Panc1 (cell line): Measurements from ENCODE around the gene C9orf72. TPM values are rescaled to one million over a fixed set of nuclear protein-coding genes. Genes with fewer than 3 reads are reported as not detected.

Experiments used
- ATAC-seq: fragments of 200-7000 bp; cut with Tn5 transposase; 2 replicates; pipeline ENCODE4 v1.9.1; 2020; ENCODE audit warnings: mild to moderate bottlenecking, moderate library complexity
- BruUV-seq: library from RNA; stranded (reverse); fragments of 400-500 nt; replicated peaks from 2 replicates; lab custom pipeline; 2021; lab: Mats Ljungman, UMichigan
- CTCF ChIA-PET: fragments of 300-600 bp; sonication (Branson Sonifier 250); formaldehyde crosslinking; loops from one replicate; lab custom pipeline; 2022; ENCODE audit warnings: antibody characterized with exemption; lab: Charles Lee
- POLR2A ChIA-PET: fragments of 300-600 bp; sonication (Branson Sonifier 250); formaldehyde crosslinking; loops from one replicate; lab custom pipeline; 2022; ENCODE audit warnings: antibody characterized with exemption; lab: Charles Lee
- DNase-seq: peaks from one replicate; pipeline ENCODE4 v3.0.0-alpha.2; 2010; ENCODE audit warnings: low read depth, low spot score
- H3K27ac ChIP-seq: 2 replicates; pipeline ENCODE4 v1.5.1; 2011; ENCODE audit warnings: mild to moderate bottlenecking, low read length, inconsistent platforms
- H3K27me3 ChIP-seq: fragments of 200-500 bp; sonication (Bioruptor generic); 2 replicates; pipeline ENCODE4 v1.6.0; 2014; ENCODE audit warnings: low read length, inconsistent platforms; ENCODE audit not compliant: control insufficient read depth, insufficient read depth
- H3K36me3 ChIP-seq: fragments of 200-500 bp; sonication (Bioruptor generic); 2 replicates; pipeline ENCODE4 v1.5.1; 2014; ENCODE audit warnings: inconsistent platforms, mild to moderate bottlenecking, low read length, moderate library complexity; ENCODE audit not compliant: control insufficient read depth, insufficient read depth
- H3K4me1 ChIP-seq: 2 replicates; pipeline ENCODE4 v1.5.1; 2011; ENCODE audit warnings: inconsistent platforms, mild to moderate bottlenecking, low read length, moderate library complexity; ENCODE audit not compliant: control insufficient read depth, insufficient read depth
- H3K4me3 ChIP-seq, 2 experiments: 2 replicates each; pipeline ENCODE4 v1.5.1; 2011 to 2012; ENCODE audit warnings: low read depth in 2 of 2, low read length in 2 of 2, mild to moderate bottlenecking in 2 of 2, inconsistent platforms in 1 of 2, moderate library complexity in 1 of 2
- H3K9me3 ChIP-seq: fragments of 200-500 bp; sonication (Bioruptor generic); 2 replicates; pipeline ENCODE4 v1.5.1; 2014; ENCODE audit warnings: low read depth, mild to moderate bottlenecking, inconsistent platforms, low read length, moderate library complexity; ENCODE audit not compliant: control insufficient read depth, insufficient read depth
- CTCF ChIP-seq: fragments of 450-650 bp; IDR thresholded peaks from 2 replicates; pipeline ENCODE4 v1.5.1; 2017; ENCODE audit warnings: mild to moderate bottlenecking
- POLR2AphosphoS5 ChIP-seq: IDR thresholded peaks from 2 replicates; pipeline ENCODE4 v1.6.1; 2012; ENCODE audit warnings: mild to moderate bottlenecking, low read depth, low read length, moderate library complexity
- REST ChIP-seq, 2 experiments: IDR thresholded peaks; 2 replicates each; pipeline ENCODE4 v1.6.1; 2011 to 2012; ENCODE audit warnings: low read depth in 2 of 2, control low read depth in 1 of 2, low read length in 1 of 2, mild to moderate bottlenecking in 1 of 2, moderate library complexity in 1 of 2; ENCODE audit not compliant: insufficient read depth in 1 of 2
- SIN3A ChIP-seq: IDR thresholded peaks from 2 replicates; pipeline ENCODE4 v1.6.1; 2012; ENCODE audit warnings: low read depth, mild to moderate bottlenecking, low read length, moderate library complexity, borderline replicate concordance; ENCODE audit not compliant: insufficient read depth
- TCF7L2 ChIP-seq: IDR thresholded peaks from 2 replicates; pipeline ENCODE4 v1.6.1; 2011; ENCODE audit warnings: mild to moderate bottlenecking, low read depth, low read length, inconsistent platforms
- in situ Hi-C: cut with HindIII; loops from 2 replicates; pipeline ENCODE4 v1.10.0; 2016; ENCODE audit warnings: low sequenced_read_pairs, low pct_unique_long_range_greater_than_20kb
- intact Hi-C: fragments of 100-400 bp; cut with micrococcal nuclease; formaldehyde crosslinking; loops from one replicate; pipeline ENCODE4 v1.10.0; 2022; ENCODE audit not compliant: unreplicated experiment
- total RNA-seq: library from RNA; stranded (reverse); gene quantifications from one replicate; pipeline ENCODE4 v1.2.1, GENCODE V29; 2021; ENCODE audit not compliant: unreplicated experiment

The C9orf72 gene
- total RNA-seq, 1 experiment from 2014 or later: 3.6 TPM

- POLR2A ChIA-PET: no interaction called here
- no peak for ATAC-seq
These were observed 2.3 kb downstream of the C9orf72 start for GRCh38 chr9:27571011-27571410.

GRCh38 chr9:27569406-27569805 is 3.9 kb downstream of the C9orf72 start:
- intact Hi-C loops: loop anchor here (10.0 kb wide), 1 partner anchor 65 kb away; no protein-coding TSS in a partner anchor
- Histone ChIP-seq H3K9me3 (no peaks in the 10 kb centered on the region), H3K4me1 (0 out of 2 replicates have a peak, but pooled peaks cover 3% of the 10 kb centered on the region), H3K4me3 (no peak overlapping the region), H3K36me3 (no peaks in the 10 kb centered on the region; the same call in 1 of the 2 replicates), H3K27me3 (no peaks in the 10 kb centered on the region), H3K27ac (no peak overlapping the region)
- BruUV-seq: no TSS peak
- CTCF ChIA-PET: no interaction called here
- in situ Hi-C loops: no loop called here
- TF ChIP-seq CTCF: no peak
- TF ChIP-seq SIN3A: no peak
- TF ChIP-seq REST (IDR thresholded peaks at IDR 0.05; ENCODE audit: insufficient read depth in 1 of 2, low read depth in 2 of 2, low read length in 1 of 2): no peak
- TF ChIP-seq TCF7L2: no peak
- TF ChIP-seq POLR2AphosphoS5: no peak
- ATAC-seq (no peak; the same call in 1 of the 2 replicates), DNase-seq (no peak)
- POLR2A ChIA-PET: no interaction called here

More at GRCh38 chr9:27571011-27571410, 2.3 kb downstream of the C9orf72 start:
- H3K27ac ChIP-seq: no peak overlapping the region
- no peaks in the 10 kb centered on the region for H3K27me3 ChIP-seq
- 0 out of 2 replicates have a peak, but pooled peaks cover 3% of the 10 kb centered on the region for H3K4me1 ChIP-seq
- CTCF ChIA-PET: no interaction called here
- BruUV-seq: no TSS peak
- in situ Hi-C loops (no loop called here), intact Hi-C loops (no loop called here)
- H3K4me3 ChIP-seq: no peak overlapping the region
- no peaks in the 10 kb centered on the region; the same call in 1 of the 2 replicates for H3K36me3 ChIP-seq
- no peak for DNase-seq
- no peaks in the 10 kb centered on the region for H3K9me3 ChIP-seq
- TF ChIP-seq CTCF: no peak
- TF ChIP-seq REST (IDR thresholded peaks at IDR 0.05; ENCODE audit: insufficient read depth in 1 of 2, low read depth in 2 of 2, low read length in 1 of 2): no peak
- no peak for TF ChIP-seq SIN3A
- no peak for TF ChIP-seq TCF7L2
- no peak for TF ChIP-seq POLR2AphosphoS5
